HG03139 (cell line): ENCODE measurements around the gene KIF26B.
A peak's percentile ranks its signal among the peaks of the same experiment; 100 is the strongest.

Experiments
- ATAC-seq: cut with Tn5 transposase; IDR thresholded peaks from one replicate; pipeline ENCODE4 v1.9.1; 2021; ENCODE audit not compliant: unreplicated experiment

The KIF26B gene

DNA sequence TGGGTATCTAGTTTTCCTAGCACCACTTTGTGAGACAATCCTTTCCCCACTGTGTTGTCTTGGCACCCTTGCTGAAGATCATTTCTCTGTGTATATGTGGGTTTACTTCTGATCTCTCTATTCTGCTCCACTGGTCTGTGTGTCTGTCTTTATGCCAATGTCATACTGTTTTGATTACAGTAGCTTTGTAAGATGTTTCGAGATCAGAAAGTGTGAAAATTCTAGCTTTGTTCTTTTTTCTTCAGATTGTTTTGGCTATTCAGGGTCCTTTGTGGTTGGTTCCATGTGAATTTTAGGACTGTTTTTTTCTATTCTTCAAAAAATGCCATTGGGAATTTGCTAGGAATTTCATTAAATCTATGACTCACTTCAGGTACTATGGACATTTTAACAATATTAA, 116.2 kb downstream of the KIF26B start:
- ATAC-seq, result no peak

DNA sequence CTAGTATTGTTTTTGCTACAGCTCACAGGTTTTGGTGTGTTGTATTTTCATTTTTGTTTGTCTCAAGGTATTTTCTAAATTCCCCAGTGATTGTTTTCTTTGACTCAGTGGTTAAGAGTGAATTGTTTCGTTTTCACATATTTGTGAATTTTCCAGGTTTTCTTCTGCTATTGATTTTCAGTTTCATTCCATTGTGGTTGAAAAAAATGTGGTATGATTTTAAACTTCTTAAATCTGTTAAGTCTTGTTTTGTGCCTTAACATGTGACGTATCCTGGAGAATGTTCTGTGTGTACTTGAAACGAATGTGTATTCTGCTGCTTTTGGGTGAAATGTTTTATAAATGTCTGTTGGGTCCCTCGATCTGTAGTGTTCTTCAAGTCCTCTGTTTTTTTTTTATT, 117.9 kb downstream of the KIF26B start:
- ATAC-seq, result no peak

DNA sequence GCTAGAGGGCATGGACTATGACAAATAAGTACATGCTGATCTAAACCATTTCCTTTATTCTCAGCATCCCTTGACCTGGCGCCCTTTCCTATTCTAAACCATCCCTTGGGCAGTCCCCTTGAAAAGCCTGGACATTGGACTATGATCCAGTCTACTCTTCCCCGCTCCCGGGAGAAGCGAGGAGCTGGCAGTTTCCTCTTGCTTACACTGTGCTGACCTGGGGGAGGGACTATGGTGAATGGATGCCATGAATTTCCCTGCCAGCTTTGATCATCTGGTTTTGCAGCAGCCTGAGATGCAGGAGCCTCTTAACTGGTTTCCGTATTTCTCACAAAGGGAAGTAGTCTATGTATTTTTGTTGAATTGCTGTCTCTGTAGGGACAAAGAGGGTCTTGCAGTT, 121.7 kb downstream of the KIF26B start:
- no peak for ATAC-seq

DNA sequence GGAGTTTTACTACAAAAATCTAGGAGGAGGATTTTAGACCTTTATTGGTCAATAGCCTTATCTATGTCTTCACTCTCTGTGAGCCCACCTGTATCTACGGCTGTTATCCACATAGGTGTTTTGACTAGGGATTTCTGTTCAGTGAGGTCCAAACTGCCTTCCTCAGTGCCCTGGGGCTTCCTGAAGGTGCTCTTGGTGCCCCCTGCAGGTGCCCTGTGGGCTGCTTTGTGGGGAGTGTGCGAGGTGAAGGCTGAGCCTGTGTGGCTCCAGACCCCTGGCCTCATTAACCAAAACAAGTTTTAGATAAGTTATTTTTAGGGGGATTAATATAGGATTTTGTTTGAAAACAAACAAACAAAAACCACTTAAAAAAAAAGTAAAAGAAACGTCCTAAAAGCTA, 122.5 kb downstream of the KIF26B start:
- ATAC-seq, result no peak

DNA sequence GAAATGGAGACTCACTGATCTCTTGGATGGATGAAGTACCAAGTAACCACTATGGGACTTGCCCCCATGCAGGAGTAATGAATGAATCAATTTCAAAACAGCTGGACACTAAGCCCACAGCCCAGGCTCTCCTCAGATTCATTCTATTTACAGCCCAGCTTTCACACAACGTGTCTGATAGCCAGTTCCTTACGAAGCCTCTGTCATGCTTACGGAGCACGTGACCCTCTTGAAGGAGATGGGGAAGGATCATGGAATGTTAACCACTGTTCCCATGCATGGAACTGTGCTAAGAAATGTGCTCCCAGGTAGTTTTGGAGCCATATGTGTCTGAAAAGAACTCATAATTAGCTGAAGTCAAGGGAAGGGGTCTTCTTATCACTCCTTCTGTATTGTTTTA, 124.1 kb downstream of the KIF26B start:
- ATAC-seq, result no peak

DNA sequence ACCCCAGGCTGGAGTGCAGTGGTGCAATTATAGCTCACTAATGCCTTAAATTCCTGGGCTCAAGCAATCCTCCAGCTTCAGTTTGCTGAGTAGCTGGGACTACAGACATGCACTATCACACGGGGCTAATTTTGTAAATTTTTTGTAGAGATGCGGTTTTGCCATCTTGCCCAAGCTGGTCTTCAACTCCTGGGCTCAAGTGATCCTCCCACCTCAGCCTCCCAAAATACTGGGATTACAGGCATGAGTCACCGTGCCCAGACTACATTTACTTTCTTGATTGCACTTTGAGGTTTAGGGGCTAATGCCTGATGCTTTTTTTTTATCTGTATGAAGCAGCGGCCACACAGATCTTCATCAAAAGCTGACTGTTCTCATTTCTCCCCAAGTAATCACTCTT, 124.6 kb downstream of the KIF26B start:
- ATAC-seq, result no peak

DNA sequence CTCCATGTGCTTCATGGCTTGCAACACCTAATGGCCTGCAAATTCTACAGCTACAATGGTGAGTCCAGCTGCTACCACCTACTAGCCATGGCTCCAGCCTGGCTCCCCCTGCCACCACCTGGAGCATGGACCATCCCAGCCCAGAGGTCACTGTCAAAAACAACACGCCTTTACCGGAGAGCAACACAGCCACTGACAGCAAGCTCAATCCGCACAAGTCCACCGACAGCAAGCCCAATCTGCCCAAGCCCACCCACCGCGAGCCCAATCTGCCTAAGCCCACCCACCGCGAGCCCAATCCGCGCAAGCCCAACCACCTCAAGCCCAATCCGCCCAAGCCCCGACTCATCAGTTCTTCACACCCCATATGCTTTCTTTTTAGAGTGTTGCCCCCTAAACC, 128.2 kb downstream of the KIF26B start:
- no peak for ATAC-seq

DNA sequence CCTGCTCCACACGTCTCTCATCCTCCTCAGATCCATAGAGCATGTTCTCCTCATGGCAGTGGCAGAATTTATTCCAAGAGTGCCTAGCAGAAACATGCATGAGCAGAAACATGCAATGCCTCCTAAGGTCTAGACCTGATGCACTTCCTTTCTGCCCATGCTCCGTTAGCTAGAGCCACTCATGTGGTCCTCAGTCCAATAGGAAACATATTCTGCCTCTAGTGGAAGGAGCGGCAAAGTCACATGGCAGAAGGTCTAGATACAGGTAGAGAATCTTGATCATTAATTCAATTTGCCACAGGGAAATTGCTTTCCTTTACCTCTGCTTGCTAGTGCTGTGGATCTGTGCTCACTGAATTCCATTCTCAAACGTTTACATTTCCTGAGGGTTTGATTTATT, 130.4 kb downstream of the KIF26B start:
- no peak for ATAC-seq

DNA sequence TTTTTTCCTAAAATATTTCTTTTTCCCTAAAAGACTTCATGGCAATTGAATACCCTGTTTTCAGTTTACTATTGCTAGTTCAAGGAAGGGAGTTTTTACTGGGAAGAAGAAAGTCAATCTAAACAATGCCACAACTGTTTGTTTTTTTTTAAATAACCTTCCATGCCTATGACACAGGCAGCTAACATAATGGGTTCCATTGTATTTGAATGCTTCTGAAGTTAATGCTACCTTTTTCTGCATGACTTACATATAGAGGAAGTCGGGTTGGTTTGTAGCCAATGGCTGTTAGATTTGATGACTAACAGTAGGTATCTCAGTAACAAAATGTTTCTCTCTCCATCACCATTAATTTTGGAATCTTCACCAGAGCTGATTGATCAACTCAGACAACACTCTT, 134.0 kb downstream of the KIF26B start:
- no peak for ATAC-seq

DNA sequence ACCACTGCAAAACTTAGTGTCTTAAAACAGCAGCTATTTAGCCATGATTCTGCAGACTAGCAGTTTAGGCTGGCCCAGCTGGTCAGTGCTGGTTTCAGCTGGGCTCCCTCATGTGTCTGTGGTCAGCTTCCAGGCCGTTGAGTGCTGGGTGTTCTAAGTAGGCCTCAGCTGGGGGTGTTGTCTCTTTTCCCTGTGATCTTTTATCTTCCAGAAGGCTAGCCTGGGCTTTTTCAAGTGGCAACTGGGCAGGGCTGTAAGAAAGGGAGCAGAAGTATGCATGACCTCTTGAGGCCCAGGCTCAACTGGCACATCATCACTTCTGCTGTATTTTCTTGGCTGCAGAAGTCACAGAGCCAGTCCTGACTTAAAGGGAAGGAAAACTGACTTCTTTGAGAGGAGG, 136.1 kb downstream of the KIF26B start:
- no peak for ATAC-seq

DNA sequence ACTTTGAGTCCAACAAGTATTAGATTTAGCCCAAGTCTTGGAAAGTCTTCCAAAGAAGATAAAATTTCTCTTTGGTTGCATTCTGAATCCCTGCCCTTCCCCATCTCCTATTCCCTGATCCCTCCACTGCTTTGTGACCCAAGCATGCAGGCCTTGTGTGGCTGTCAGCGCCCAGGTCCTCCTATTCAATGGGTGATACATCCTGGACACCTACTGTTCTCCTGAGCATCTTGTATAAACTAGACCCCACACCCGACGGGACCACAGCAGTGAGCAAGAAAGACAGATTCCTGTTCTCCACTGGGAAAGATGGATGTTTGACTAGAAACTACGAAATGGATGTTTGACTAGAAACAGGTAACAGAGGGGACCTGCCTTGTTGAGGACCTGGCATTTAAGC, 136.6 kb downstream of the KIF26B start:
- no peak for ATAC-seq

DNA sequence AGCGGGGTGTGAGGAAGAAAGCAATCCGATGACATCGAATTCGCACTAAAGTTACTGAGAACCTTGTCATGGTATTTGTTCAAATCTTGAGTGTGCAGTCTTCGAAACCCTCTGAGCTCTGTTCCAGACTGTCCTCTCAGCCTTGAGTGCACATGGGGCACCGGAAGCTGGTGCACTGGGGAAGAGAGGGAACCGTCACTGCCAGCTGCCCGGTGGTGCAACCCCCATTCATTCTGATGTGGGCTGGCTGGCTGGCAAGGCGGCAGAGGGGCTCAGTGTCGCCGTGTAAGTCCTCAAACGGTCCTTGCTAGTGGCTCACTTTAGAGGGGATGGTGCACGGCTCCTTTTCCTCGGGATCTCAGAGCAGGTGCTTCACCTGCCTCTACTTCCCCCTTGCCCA, 137.4 kb downstream of the KIF26B start:
- no peak for ATAC-seq

DNA sequence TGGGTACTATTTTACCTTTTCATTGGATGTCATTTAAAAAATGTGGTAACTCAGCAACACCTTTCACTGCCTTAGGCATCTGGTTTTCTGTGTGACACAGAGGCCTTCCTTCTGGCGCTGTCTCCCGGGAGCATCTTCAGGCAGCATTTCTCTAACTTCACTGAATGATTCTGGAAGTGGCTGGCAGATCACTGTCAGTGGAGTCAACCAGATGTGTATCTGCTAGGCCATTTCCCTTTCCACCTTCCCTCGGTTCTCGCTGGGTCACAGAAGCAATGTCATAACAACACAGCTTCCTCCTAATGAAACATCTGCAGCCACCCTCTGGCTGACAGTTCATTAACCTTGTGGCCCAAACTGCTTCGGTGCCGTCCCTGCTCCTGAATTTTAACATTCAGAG, 137.8 kb downstream of the KIF26B start:
- no peak for ATAC-seq

DNA sequence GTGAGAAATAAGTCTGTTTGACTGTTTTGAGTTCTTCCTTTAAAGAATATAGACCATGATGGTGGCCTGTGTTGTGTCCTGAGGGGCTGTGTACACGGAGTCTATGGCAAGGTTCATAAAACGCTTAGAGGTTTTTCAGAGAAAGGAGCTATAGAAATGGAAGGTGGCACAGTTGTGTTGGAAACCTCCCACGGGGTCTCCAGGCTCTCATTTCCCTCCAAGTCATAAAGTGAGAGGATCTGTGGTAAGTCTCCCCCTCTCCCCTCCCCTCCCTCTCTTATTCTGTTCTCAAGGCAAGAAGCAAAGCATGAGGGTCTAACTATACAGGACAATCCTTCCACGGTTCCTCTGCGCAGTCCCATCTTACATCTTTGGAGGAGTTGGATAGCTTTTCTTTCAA, 139.2 kb downstream of the KIF26B start:
- ATAC-seq, result no peak

DNA sequence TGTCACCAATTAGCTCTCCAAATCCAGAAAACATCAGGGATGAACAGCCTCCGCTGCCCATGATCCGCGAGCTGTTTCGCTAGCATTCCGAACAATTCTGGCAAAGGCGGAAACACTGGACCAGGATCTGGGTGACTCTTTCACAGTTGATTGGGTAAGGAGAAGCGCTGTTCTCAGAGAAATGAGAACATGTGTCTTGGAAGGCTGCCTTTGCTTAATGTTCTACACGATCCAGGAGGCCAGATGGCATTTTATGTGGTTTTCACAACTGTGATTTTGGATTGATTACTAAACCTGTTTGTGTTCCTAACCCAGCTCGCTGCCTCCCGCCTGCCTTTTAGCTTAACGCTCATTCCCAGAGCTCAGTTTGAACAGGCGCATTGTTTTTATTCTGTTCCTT, 144.0 kb downstream of the KIF26B start:
- no peak for ATAC-seq

DNA sequence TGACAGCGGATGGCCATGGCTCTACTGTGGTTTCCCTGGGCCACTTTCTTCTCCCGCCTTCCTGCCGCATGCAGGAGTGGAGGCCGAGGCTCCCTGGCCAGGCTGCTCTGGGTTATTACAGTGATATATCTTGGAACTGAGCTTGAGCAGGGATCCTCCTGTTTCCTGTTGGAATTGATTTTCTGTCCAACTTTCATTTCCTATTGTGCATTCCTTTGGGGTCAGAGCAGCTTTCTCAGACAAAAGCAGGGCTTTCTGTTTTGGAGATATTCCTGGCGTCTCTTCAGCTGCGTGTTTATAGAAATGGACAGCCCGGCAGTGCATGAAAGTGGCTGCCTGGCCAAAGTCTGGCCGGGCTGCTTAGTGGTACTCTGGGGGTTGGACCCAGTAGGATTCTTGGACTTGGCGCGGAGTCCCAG, 146.4 kb downstream of the KIF26B start:
- ATAC-seq, result no peak

DNA sequence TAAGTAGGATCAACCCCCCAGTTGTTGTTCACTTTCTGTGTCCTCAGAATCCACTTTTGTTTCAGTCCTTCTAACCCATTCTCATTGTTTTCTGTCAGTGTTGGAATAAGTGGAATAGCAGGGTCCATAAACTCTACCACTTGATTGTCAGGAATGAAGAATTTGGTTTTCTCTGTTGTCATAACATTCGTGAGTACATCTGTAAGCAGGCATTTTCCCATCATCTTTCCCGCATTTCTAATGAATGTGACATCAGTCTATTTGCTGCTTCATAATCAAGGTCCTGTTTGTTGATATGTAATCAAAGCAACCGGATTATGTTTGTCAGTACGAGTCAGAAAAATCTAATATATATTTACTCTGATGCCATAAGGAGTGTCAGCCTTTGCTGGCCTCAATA, 147.1 kb downstream of the KIF26B start:
- ATAC-seq, result no peak

DNA sequence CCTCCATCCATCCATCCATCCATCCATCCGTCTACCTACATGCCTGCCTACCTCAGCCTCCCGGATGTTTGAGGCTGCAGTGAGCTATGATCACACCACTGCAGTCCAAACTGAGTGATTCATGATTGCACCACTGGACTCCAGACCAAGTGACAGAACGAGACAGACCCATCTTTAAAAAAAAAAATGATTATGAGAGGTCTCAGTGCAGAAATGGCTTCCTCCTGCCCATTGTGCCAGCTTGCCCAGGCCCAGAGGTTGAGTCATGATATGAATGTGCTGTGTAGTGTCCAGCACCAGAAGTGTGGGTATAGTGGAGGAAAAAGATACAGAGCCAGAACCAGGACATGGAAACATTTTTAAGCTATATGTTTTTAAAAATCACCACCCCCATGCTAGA, 149.9 kb downstream of the KIF26B start:
- no peak for ATAC-seq

DNA sequence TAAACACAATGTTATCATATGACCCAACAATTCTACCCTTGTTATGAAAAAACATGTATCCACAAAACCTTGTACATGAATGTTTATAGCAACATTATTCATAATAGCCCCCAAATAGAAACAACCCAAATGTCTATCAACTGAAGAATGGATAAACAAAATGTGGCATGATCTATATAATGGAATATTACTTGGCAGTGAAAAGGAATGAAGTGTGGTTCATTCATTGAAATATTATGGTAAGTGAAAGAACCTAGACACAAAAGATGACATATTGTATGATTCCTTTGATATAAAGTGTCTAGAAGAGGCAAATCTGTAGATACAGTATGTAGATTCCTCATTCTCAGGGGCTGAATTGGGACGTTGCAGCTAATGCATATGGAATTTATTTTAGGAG, 151.2 kb downstream of the KIF26B start:
- ATAC-seq, result no peak

DNA sequence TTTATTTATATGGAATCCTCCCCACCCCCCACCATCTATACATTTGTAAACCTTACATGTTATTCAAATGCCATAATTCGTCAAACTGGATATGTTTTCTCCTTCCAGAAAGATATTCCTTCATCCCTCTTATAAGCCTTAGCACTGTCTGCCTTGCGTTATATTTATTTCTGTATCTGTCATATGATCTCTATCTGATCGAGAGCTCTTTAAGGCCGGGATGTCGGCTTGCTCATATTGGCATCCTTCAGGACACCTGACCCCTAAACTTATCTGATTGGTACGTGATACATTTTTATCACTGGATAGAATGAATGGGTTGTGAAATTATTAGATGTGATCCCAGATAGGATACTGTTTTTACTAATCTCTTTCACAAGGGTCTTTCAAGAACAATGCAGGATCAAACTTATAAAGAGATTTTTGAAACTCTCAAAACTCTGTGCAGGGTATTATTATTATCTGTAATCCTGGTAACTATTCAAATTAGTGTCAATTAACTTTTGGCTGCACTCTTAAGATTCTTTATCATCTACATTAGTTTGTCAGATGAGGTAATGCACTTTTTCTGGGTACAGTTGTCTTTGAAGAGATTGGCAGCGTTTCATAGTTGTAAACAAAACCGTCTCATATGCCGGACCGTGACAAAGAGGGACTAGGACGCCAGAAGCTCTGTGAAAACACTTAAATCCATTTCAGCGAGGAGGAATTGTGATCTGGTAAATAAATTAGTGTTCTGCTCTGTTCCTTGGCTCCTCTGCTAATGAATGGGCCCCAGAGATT, 152.0 kb downstream of the KIF26B start:
- ATAC-seq, result no peak

DNA sequence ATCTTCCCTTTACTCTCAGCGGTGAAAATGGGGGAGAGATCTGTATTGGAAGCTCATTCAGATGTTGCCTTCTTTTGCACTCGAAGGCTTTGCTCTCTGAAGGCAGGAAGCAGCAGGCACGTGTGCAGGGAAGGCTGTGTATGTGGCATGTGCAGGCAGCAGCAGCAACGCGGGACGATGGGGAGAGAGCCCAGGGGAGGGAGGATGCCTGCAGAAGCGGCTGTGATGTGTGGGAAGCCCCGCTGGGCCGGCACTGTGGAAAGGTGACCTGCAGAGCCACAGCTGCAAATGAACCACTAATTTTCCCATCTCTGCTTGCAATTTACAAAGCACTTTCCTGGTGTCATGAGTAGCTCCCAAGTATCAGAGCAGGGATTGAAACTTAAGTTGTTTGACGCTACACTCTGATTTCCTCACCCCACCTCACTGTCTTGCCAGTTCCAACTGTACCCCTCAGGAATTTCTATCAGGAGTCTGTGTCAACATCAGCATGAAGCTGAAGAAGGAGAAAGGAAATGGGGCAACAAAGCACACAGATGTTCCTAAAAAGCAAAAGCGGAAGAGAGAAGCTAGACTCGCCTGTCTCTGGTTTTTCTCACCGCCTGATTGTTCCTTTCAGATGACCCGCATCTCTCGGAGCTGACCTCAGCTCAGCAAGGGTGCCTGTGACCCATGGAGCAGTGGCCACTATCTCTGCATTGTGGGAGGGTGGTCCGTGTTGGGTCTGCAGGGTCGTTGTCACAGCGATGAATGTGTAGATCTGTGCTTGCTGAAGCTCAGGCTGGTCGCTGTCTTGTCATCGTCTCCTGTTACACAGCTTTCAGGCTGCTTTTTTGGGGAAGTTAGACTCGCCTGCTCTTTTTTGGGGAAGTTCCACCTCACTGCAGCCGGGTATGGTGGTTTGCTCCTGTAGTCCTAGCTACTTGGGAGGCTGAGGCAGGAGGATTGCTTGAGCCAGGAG, 156.1 kb downstream of the KIF26B start:
- peak; percentile 62 for ATAC-seq

DNA sequence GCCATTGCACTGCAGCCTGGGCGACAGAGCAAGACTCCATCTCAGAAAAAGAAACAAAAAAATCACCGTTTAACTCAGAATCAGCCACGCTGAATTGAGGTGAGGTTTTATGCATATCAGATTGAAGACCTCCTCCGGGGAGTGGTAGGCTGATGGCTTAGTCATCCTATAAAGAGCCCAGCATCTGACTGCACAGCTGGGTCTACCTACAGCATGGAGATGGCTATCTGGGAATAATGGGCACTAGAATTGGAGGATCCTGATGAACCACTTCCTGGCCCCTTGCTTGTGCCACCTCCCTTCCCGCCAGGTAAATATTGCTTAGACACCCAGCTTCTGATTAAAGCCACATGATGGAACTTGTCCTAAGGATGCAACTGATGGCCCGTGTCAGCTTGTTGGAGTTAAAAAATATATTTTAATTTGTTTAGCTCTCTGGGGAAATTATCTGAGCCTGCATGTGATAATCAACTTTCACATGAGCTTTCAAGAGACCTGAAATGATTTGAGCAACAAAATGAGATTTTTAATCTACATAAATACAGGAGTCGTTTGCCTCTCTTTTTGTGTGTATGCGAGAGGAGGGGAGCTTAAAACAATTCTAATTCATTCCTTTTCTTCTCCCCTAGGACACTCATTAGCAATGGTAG, 157.2 kb downstream of the KIF26B start:
- no peak for ATAC-seq
